HepG2 (cell line): Measurements from ENCODE around the gene CCDC142. TPM values are rescaled to one million over a fixed set of nuclear protein-coding genes. Genes with fewer than 3 reads are reported as not detected.
A peak's percentile ranks its signal among the peaks of the same experiment; 100 is the strongest.

Source experiments
- ADNP ChIP-seq: sonication (generic); formaldehyde crosslinking; IDR thresholded peaks from 2 replicates; pipeline ENCODE4 v1.4.0; 2020; ENCODE audit warnings: missing genetic modification reagents
- CBX1 ChIP-seq: IDR thresholded peaks from one replicate; pipeline ENCODE4 v1.6.1; 2016; ENCODE audit warnings: antibody characterized with exemption, low read depth
- ESRRA ChIP-seq: sonication (generic); formaldehyde crosslinking; IDR thresholded peaks from 2 replicates; pipeline ENCODE4 v1.5.1; 2020; ENCODE audit warnings: mild to moderate bottlenecking, low read depth, missing genetic modification reagents
- MAF1 ChIP-seq: sonication (generic); formaldehyde crosslinking; IDR thresholded peaks from 2 replicates; pipeline ENCODE4 v1.5.0; 2020; ENCODE audit warnings: missing genetic modification reagents, borderline replicate concordance
- PLSCR1 ChIP-seq: sonication (generic); formaldehyde crosslinking; IDR thresholded peaks from 2 replicates; pipeline ENCODE4 v1.5.0; 2020; ENCODE audit warnings: missing genetic modification reagents, mild to moderate bottlenecking, borderline replicate concordance
- POGK ChIP-seq: sonication (generic); formaldehyde crosslinking; conservative IDR thresholded peaks from 2 replicates; pipeline ENCODE4 v1.8.0; 2022; ENCODE audit warnings: mild to moderate bottlenecking, moderate library complexity, missing genetic modification reagents
- RXRB ChIP-seq: IDR thresholded peaks from 2 replicates; pipeline ENCODE4 v1.6.1; 2016; ENCODE audit warnings: borderline replicate concordance, missing genetic modification reagents, missing compliant biosample characterization
- ZBTB25 ChIP-seq: IDR thresholded peaks from 2 replicates; pipeline ENCODE4 v1.6.1; 2018; ENCODE audit warnings: missing genetic modification reagents
- ZNF121 ChIP-seq: sonication (generic); formaldehyde crosslinking; IDR thresholded peaks from 2 replicates; pipeline ENCODE4 v1.5.0; 2020; ENCODE audit warnings: mild to moderate bottlenecking, missing genetic modification reagents
- ZNF230 ChIP-seq: sonication (generic); formaldehyde crosslinking; IDR thresholded peaks from 2 replicates; pipeline ENCODE4 v1.4.0; 2020; ENCODE audit warnings: mild to moderate bottlenecking, missing genetic modification reagents
- ZNF446 ChIP-seq: sonication (generic); formaldehyde crosslinking; IDR thresholded peaks from 2 replicates; pipeline ENCODE4 v1.5.0; 2020; ENCODE audit warnings: mild to moderate bottlenecking, missing genetic modification reagents
- ZNF570 ChIP-seq: sonication (generic); formaldehyde crosslinking; IDR thresholded peaks from 2 replicates; pipeline ENCODE4 v1.4.0; 2020; ENCODE audit warnings: mild to moderate bottlenecking, missing genetic modification reagents, borderline replicate concordance
- ZNF574 ChIP-seq: sonication (generic); formaldehyde crosslinking; IDR thresholded peaks from 2 replicates; pipeline ENCODE4 v1.4.0; 2020; ENCODE audit warnings: missing genetic modification reagents
- ZNF713 ChIP-seq: sonication (generic); formaldehyde crosslinking; IDR thresholded peaks from 2 replicates; pipeline ENCODE4 v1.4.0; 2020; ENCODE audit warnings: mild to moderate bottlenecking, missing genetic modification reagents
- ZNF782 ChIP-seq: sonication (generic); formaldehyde crosslinking; IDR thresholded peaks from 2 replicates; pipeline ENCODE4 v1.4.0; 2020; ENCODE audit warnings: missing genetic modification reagents, mild to moderate bottlenecking, borderline replicate concordance
- polyA plus RNA-seq, 8 experiments: library from polyadenylated mRNA; depleted of rRNA in 3 of 8; stranded (reverse) in 7 of 8; unstranded in 1 of 8; fragments of >200 nt; fragmentation: Illumina TruSeq in 4 of 8; extraction: Trizol in 4 of 8; gene quantifications; 2 replicates each; pipeline versions ENCODE4 v1.2.1 to v1.2.3, GENCODE V29; 2011 to 2016; ENCODE audit warnings: low read depth in 4 of 8, missing spikeins in 1 of 8, mixed read lengths in 1 of 8; ENCODE audit not compliant: insufficient read depth in 1 of 8
- total RNA-seq, 5 experiments: library from RNA; depleted of rRNA; stranded (reverse); fragments of >200 nt; fragmentation: Illumina TruSeq; extraction: Trizol; gene quantifications; 2 replicates each; pipeline ENCODE4 v1.2.3, GENCODE V29; 2016; ENCODE audit warnings: low read depth in 1 of 5
- TF ChIP-seq, protein P1 (sequence below): sonication (generic); formaldehyde crosslinking; IDR thresholded peaks from 2 replicates; pipeline ENCODE4 v1.5.0; 2020; ENCODE audit warnings: missing genetic modification reagents, mild to moderate bottlenecking, borderline replicate concordance
- TF ChIP-seq, protein P2 (sequence below): sonication (generic); formaldehyde crosslinking; IDR thresholded peaks from 2 replicates; pipeline ENCODE4 v1.4.0; 2020; ENCODE audit warnings: mild to moderate bottlenecking, missing genetic modification reagents

The CCDC142 gene
- total and polyA plus RNA-seq, 2 of the 13 experiments (the other 11 are each of a cell fraction or from before 2014, with no cell fraction given), result 14.7 to 30.4 TPM

DNA sequence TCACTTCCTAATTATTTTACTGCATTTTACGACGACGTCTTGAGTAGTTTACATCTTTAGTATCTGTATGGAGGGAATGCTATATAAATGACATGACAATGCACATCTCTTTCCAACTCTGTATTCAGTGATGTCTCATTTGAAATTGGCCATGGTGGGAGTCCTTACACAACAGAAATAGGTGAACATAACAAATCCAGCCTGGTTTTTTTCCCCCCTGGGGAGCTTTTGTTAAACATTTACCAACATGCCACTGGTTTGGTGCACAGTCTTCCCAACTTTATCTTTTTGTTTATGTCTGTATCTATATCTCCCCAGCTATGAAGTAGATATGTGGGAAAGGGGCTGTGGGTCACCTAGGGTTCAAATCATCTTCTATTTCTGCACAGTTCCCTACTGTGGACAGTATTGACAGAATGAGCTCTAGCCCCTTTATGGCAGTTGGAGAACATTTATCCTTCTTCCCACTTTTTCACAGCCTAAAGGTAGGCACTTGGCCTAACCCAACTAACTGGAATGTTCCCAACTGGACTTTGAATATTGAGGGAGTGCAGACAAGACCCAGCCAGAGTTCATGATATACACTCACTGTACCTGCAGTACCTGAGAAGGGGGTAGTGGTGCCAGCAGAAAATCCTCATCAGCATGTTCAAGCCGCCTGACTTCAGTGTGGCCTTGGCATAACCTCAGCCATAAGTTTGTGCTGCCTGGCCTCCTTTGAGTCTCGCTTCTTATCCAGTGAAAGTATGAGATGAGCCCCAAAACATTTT, 35.4 kb downstream of the CCDC142 start (continued):
- TF ChIP-seq ZNF230 (CRISPR knock-in tag), result no peak
- no peak for TF ChIP-seq ZNF782 (CRISPR knock-in tag)
- no peak for TF ChIP-seq PLSCR1 (CRISPR knock-in tag)
- TF ChIP-seq, protein P1, sequence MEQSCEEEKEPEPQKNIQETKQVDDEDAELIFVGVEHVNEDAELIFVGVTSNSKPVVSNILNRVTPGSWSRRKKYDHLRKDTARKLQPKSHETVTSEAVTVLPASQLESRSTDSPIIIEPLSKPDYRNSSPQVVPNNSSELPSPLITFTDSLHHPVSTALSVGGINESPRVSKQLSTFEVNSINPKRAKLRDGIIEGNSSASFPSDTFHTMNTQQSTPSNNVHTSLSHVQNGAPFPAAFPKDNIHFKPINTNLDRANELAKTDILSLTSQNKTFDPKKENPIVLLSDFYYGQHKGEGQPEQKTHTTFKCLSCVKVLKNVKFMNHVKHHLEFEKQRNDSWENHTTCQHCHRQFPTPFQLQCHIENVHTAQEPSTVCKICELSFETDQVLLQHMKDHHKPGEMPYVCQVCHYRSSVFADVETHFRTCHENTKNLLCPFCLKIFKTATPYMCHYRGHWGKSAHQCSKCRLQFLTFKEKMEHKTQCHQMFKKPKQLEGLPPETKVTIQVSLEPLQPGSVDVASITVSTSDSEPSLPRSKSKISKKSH (CRISPR knock-in tag), result no peak
- TF ChIP-seq, protein P2, sequence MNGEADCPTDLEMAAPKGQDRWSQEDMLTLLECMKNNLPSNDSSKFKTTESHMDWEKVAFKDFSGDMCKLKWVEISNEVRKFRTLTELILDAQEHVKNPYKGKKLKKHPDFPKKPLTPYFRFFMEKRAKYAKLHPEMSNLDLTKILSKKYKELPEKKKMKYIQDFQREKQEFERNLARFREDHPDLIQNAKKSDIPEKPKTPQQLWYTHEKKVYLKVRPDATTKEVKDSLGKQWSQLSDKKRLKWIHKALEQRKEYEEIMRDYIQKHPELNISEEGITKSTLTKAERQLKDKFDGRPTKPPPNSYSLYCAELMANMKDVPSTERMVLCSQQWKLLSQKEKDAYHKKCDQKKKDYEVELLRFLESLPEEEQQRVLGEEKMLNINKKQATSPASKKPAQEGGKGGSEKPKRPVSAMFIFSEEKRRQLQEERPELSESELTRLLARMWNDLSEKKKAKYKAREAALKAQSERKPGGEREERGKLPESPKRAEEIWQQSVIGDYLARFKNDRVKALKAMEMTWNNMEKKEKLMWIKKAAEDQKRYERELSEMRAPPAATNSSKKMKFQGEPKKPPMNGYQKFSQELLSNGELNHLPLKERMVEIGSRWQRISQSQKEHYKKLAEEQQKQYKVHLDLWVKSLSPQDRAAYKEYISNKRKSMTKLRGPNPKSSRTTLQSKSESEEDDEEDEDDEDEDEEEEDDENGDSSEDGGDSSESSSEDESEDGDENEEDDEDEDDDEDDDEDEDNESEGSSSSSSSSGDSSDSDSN (CRISPR knock-in tag), result no peak
- TF ChIP-seq ZNF121 (CRISPR knock-in tag), result no peak
- TF ChIP-seq ESRRA (CRISPR knock-in tag), result no peak
- no peak for TF ChIP-seq ZNF570 (CRISPR knock-in tag)
- no peak for TF ChIP-seq POGK (CRISPR knock-in tag)
- TF ChIP-seq MAF1 (CRISPR knock-in tag), result no peak
- TF ChIP-seq ADNP, result no peak
- TF ChIP-seq RXRB (CRISPR knock-in tag), result peak; percentile 48; the same call in 1 of the 2 replicates
- 0 out of 2 replicates have a peak, but pooled peaks have one; percentile 27 for TF ChIP-seq ZNF574 (CRISPR knock-in tag)
- no peak for TF ChIP-seq ZNF446 (CRISPR knock-in tag)
- peak; percentile 68; the same call in 1 of the 2 replicates for TF ChIP-seq ZBTB25 (CRISPR knock-in tag)
- TF ChIP-seq CBX1, result no peak
- no peak for TF ChIP-seq ZNF713
